HepG2 (cell line): ENCODE measurements around the gene MTG1. TPM values are rescaled to one million over a fixed set of nuclear protein-coding genes. Genes with fewer than 3 reads are reported as not detected.
A peak's percentile ranks its signal among the peaks of the same experiment; 100 is the strongest.

Experiments
- AGO1 ChIP-seq: fragments of 200-400 bp; formaldehyde crosslinking; IDR thresholded peaks from 2 replicates; pipeline ENCODE4 v1.6.1; 2017; ENCODE audit warnings: mild to moderate bottlenecking, low read depth, low read length, moderate library complexity; ENCODE audit not compliant: poor library complexity, severe bottlenecking
- CCAR2 ChIP-seq: fragments of 200-400 bp; formaldehyde crosslinking; optimal IDR thresholded peaks from 2 replicates; pipeline ENCODE3; 2018; ENCODE audit warnings: low read depth, mild to moderate bottlenecking, low read length, moderate library complexity
- CREB3 ChIP-seq: sonication (generic); formaldehyde crosslinking; IDR thresholded peaks from 2 replicates; pipeline ENCODE4 v1.5.0; 2020; ENCODE audit warnings: missing genetic modification reagents
- EED ChIP-seq: sonication (generic); formaldehyde crosslinking; IDR thresholded peaks from 2 replicates; pipeline ENCODE4 v1.5.0; 2020; ENCODE audit warnings: mild to moderate bottlenecking, missing genetic modification reagents
- FOSL1 ChIP-seq: sonication (generic); formaldehyde crosslinking; IDR thresholded peaks from 2 replicates; pipeline ENCODE4 v1.9.0; 2021; ENCODE audit warnings: missing genetic modification reagents, borderline replicate concordance
- HDAC1 ChIP-seq: sonication (generic); formaldehyde crosslinking; IDR thresholded peaks from 2 replicates; pipeline ENCODE4 v1.5.1; 2020; ENCODE audit warnings: mild to moderate bottlenecking, missing genetic modification reagents
- KDM5A ChIP-seq: fragments of 200-600 bp; sonication (generic); IDR thresholded peaks from 2 replicates; pipeline ENCODE4 v1.7.0; 2018; ENCODE audit warnings: antibody characterized with exemption, mild to moderate bottlenecking, low read length, borderline replicate concordance
- NAIF1 ChIP-seq: sonication (generic); formaldehyde crosslinking; IDR thresholded peaks from 2 replicates; pipeline ENCODE4 v1.5.0; 2020; ENCODE audit warnings: mild to moderate bottlenecking, missing genetic modification reagents, borderline replicate concordance
- NFE2L2 ChIP-seq: fragments of 150-350 bp; IDR thresholded peaks from 2 replicates; pipeline ENCODE4 v1.6.1; 2014; ENCODE audit warnings: low read length
- NFIB ChIP-seq: sonication (generic); formaldehyde crosslinking; IDR thresholded peaks from 2 replicates; pipeline ENCODE4 v1.9.0; 2021; ENCODE audit warnings: missing genetic modification reagents, mild to moderate bottlenecking, borderline replicate concordance
- PCBP1 ChIP-seq: fragments of 200-400 bp; formaldehyde crosslinking; IDR thresholded peaks from 2 replicates; pipeline ENCODE4 v1.6.1; 2017; ENCODE audit warnings: mild to moderate bottlenecking, low read depth, low read length, borderline replicate concordance
- SKI ChIP-seq: fragments of 450-650 bp; IDR thresholded peaks from one replicate; pipeline ENCODE4 v1.6.1; 2018; ENCODE audit warnings: mild to moderate bottlenecking; ENCODE audit not compliant: partially characterized antibody
- SMC3 ChIP-seq: IDR thresholded peaks from 2 replicates; pipeline ENCODE4 v1.6.1; 2011; ENCODE audit warnings: low read length, improper control_type of control experiment
- ZBTB8A ChIP-seq: sonication (generic); formaldehyde crosslinking; IDR thresholded peaks from 2 replicates; pipeline ENCODE4 v1.4.0; 2020; ENCODE audit warnings: mild to moderate bottlenecking, low read depth, missing genetic modification reagents, borderline replicate concordance
- ZKSCAN5 ChIP-seq: sonication (generic); formaldehyde crosslinking; IDR thresholded peaks from 2 replicates; pipeline ENCODE4 v1.5.1; 2020; ENCODE audit warnings: mild to moderate bottlenecking, missing genetic modification reagents
- ZNF138 ChIP-seq: sonication (generic); formaldehyde crosslinking; IDR thresholded peaks from 2 replicates; pipeline ENCODE4 v1.5.0; 2020; ENCODE audit warnings: mild to moderate bottlenecking, low read depth, missing genetic modification reagents
- ZNF20 ChIP-seq: sonication (generic); formaldehyde crosslinking; IDR thresholded peaks from 2 replicates; pipeline ENCODE4 v1.4.0; 2020; ENCODE audit warnings: mild to moderate bottlenecking, moderate library complexity, missing genetic modification reagents
- ZNF354B ChIP-seq: sonication (generic); formaldehyde crosslinking; IDR thresholded peaks from 2 replicates; pipeline ENCODE4 v1.8.0; 2022; ENCODE audit warnings: mild to moderate bottlenecking, missing genetic modification reagents
- ZNF383 ChIP-seq: sonication (generic); formaldehyde crosslinking; IDR thresholded peaks from 2 replicates; pipeline ENCODE4 v1.4.0; 2020; ENCODE audit warnings: missing genetic modification reagents, mild to moderate bottlenecking, borderline replicate concordance
- ZNF501 ChIP-seq: sonication (generic); formaldehyde crosslinking; IDR thresholded peaks from 2 replicates; pipeline ENCODE4 v1.5.1; 2020; ENCODE audit warnings: mild to moderate bottlenecking, moderate library complexity, missing genetic modification reagents
- ZNF563 ChIP-seq: sonication (generic); formaldehyde crosslinking; IDR thresholded peaks from 2 replicates; pipeline ENCODE4 v1.8.0; 2022; ENCODE audit warnings: mild to moderate bottlenecking, moderate library complexity, missing genetic modification reagents
- ZNF766 ChIP-seq: sonication (generic); formaldehyde crosslinking; IDR thresholded peaks from 2 replicates; pipeline ENCODE4 v1.5.0; 2020; ENCODE audit warnings: missing genetic modification reagents, borderline replicate concordance
- ZNF800 ChIP-seq: sonication (generic); formaldehyde crosslinking; IDR thresholded peaks from 2 replicates; pipeline ENCODE4 v1.4.0; 2020; ENCODE audit warnings: missing genetic modification reagents
- polyA plus RNA-seq, 8 experiments: library from polyadenylated mRNA; depleted of rRNA in 3 of 8; stranded (reverse) in 7 of 8; unstranded in 1 of 8; fragments of >200 nt; fragmentation: Illumina TruSeq in 4 of 8; extraction: Trizol in 4 of 8; gene quantifications; 2 replicates each; pipeline versions ENCODE4 v1.2.1 to v1.2.3, GENCODE V29; 2011 to 2016; ENCODE audit warnings: low read depth in 4 of 8, missing spikeins in 1 of 8, mixed read lengths in 1 of 8; ENCODE audit not compliant: insufficient read depth in 1 of 8
- total RNA-seq, 5 experiments: library from RNA; depleted of rRNA; stranded (reverse); fragments of >200 nt; fragmentation: Illumina TruSeq; extraction: Trizol; gene quantifications; 2 replicates each; pipeline ENCODE4 v1.2.3, GENCODE V29; 2016; ENCODE audit warnings: low read depth in 1 of 5
- TF ChIP-seq, protein P1 (sequence below): sonication (generic); formaldehyde crosslinking; IDR thresholded peaks from 2 replicates; pipeline ENCODE4 v1.4.0; 2020; ENCODE audit warnings: missing genetic modification reagents

Gene MTG1
- total and polyA plus RNA-seq, 2 of the 13 experiments (the other 11 are each of a cell fraction or from before 2014, with no cell fraction given), result 42.0 to 103 TPM

GRCh38 chr10:133358162-133358924, 35.6 kb upstream of the MTG1 start (continued):
- no peak for TF ChIP-seq SKI
- no peak for TF ChIP-seq ZNF383 (CRISPR knock-in tag)
- 0 out of 2 replicates have a peak, but pooled peaks have one; percentile 14 for TF ChIP-seq ZNF800 (CRISPR knock-in tag)
- TF ChIP-seq HDAC1 (CRISPR knock-in tag), result peak; percentile 82
- TF ChIP-seq NFE2L2, result no peak
- no peak for TF ChIP-seq NAIF1 (CRISPR knock-in tag)
- TF ChIP-seq CREB3 (CRISPR knock-in tag), result no peak
- no peak for TF ChIP-seq EED (CRISPR knock-in tag)
- TF ChIP-seq ZNF138 (CRISPR knock-in tag), result peak; percentile 2; the same call in 1 of the 2 replicates
- TF ChIP-seq, protein P1, sequence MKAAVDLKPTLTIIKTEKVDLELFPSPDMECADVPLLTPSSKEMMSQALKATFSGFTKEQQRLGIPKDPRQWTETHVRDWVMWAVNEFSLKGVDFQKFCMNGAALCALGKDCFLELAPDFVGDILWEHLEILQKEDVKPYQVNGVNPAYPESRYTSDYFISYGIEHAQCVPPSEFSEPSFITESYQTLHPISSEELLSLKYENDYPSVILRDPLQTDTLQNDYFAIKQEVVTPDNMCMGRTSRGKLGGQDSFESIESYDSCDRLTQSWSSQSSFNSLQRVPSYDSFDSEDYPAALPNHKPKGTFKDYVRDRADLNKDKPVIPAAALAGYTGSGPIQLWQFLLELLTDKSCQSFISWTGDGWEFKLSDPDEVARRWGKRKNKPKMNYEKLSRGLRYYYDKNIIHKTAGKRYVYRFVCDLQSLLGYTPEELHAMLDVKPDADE (CRISPR knock-in tag), result 0 out of 2 replicates have a peak, but pooled peaks have one; percentile 27
- TF ChIP-seq PCBP1, result no peak
- TF ChIP-seq ZKSCAN5 (CRISPR knock-in tag), result no peak
- TF ChIP-seq ZNF354B (CRISPR knock-in tag), result no peak
- no peak for TF ChIP-seq SMC3
- no peak for TF ChIP-seq CCAR2
- TF ChIP-seq ZNF563, result no peak
- no peak for TF ChIP-seq AGO1
- TF ChIP-seq ZNF501, result no peak
- TF ChIP-seq ZNF20 (CRISPR knock-in tag), result no peak
- TF ChIP-seq NFIB, result no peak
- 0 out of 2 replicates have a peak, but pooled peaks have one; percentile 58 for TF ChIP-seq ZNF766 (CRISPR knock-in tag)
- TF ChIP-seq ZBTB8A (CRISPR knock-in tag), result no peak
- TF ChIP-seq KDM5A, result no peak
- no peak for TF ChIP-seq FOSL1 (CRISPR knock-in tag)
